COLO668 (cell line): ENCODE measurements around the gene RASGRF2.

Experiments
- DNase-seq: peaks from one replicate; lab custom pipeline; 2025; ENCODE audit not compliant: unreplicated experiment; lab: John Stamatoyannopoulos, UW

The RASGRF2 gene

DNA sequence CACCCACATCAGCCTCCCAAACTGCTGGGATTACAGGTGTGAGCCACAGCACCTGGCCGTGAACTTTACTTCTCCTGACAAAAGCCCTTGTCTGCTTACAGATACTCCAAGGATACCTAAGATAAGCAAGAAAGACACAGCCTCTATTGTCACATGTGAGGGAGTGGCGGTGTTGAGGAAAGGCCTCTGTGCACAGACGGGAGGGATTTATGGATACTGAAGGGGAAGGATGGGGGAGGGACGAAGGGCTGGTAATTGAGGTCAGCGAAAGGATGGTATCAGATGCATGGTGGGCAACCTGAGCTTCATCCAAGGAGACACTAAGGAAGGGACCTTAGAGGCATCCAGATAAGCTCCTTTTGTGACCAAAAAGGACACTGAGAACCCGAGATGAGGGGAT, 206.3 kb downstream of the RASGRF2 start:
- DNase-seq = no peak

DNA sequence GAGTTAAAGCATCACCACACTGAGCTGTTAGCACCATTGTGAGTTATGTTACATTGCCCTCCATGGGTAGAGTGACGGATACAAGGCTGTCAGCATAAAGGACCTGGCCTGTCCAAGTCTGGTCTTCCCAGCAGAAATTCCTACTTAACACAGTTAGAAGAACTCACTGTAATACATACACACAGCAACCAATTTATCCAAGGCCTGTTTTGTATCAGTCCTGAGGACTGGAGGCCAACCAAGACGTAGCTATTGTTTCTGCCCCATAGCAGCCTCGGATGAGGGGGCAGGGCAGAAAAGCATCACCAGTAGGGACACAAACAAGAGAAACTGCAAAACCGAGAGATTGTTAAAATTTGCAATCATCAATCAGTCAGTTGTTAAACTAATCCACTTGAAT, 206.9 kb downstream of the RASGRF2 start:
- no peak for DNase-seq

DNA sequence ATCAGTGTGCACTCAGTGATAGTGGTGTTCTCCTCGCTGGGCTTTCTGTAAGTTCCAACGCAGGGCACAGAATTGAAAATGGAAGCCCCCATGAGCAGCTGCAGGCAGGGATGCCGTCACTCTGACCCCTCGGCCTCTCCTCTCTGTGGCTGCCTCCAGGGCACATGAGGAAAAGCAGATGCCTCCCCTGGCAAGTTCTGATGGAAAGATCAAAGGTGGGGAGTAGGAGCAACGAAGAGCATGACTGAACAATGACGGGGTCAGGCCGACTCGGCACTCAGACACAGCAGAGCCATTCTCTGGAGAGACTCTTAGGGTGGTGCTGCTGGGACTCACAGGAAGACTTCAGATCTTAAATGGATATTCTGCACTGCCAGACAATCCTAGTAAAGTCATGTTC, 207.4 kb downstream of the RASGRF2 start:
- DNase-seq = no peak

DNA sequence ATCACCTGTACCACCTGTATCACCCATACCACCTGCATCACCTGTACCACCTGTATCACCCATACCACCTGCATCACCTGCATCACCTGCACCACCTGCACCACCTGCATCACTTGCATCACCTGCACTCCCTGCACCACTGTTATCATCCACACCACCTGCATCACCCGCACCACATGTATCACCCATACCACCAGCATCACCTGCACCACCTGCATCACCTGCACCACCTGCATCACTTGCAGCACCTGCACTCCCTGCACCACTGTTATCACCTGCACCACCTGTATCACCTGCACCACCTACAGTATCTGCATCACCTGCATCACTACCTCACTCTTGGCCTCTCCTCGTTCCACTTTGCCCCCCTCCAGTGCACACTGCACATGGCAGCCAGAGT, 209.8 kb downstream of the RASGRF2 start:
- no peak for DNase-seq

DNA sequence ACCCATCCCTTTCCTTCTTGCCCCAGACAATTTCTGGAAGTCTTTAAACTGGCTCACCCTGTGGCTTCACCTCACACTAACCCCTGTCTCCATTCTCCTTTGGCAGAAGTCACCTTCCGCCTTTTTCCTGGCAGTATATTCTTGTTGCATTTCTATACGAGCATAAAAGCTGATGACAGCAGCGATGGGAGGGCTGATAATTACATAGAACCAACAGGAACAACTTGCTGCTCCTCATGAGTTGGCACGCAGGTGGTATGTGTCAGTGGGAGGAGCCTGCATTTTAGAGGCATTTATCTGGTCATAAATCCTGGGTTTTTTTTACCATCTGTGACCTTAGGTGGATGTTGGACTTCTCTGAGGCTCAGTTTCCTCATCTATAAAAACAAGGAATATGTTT, 211.6 kb downstream of the RASGRF2 start:
- no peak for DNase-seq

DNA sequence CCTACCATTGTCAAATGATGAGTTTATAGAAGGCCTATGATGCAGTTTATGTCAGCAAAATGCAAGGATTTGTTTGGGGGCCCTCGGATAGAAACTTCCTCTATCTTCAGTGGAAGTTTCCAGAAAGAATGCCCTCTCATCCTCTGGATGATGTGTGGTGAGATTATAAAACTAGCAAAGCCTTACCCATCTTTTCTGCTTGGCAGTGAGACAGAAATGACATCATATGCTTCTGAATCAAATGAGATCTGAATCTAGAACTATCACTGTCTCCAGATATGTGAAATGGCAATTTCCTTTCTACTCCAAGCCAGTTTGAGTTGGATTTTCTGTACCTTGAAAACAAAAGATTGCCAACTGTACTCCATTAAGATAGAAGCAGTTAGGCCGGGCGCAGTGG, 212.5 kb downstream of the RASGRF2 start:
- no peak for DNase-seq

DNA sequence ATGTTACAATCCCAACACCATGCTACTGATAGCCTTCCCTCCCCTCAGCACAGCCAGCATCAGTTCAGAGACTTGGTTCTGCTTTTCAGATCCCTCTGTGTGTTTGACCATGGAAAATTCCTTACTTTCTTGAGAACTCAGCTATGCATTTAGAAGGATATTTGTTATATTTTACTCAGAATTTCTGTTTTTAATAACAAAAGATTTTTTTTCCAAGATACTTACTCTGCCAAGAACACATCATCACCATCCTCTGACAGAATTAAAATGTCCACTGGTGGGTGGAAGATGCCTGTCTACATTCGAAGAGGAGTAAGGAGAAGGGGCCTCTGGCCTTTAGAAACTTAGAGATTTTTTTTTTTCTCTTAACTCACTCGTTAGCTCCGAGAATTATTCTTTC, 216.9 kb downstream of the RASGRF2 start:
- DNase-seq = no peak

DNA sequence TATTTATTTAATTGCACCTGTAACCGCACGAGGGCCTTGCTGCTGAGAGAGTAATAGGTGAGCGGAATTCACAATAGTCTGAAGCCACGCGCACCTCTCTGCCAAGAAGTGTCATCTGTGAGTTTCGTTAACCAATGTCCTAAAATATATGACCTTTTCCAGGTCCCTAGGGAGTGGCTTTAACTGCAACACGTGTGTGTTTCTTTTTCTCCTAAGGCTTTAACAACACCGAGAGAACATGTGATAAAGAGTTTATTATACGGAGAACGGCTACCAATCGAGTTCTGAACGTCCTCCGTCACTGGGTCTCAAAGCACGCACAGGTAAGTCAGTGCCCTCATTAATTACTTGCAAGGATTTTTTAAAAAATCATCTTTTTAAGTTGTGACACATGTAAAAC, 219.8 kb downstream of the RASGRF2 start:
- DNase-seq = no peak

DNA sequence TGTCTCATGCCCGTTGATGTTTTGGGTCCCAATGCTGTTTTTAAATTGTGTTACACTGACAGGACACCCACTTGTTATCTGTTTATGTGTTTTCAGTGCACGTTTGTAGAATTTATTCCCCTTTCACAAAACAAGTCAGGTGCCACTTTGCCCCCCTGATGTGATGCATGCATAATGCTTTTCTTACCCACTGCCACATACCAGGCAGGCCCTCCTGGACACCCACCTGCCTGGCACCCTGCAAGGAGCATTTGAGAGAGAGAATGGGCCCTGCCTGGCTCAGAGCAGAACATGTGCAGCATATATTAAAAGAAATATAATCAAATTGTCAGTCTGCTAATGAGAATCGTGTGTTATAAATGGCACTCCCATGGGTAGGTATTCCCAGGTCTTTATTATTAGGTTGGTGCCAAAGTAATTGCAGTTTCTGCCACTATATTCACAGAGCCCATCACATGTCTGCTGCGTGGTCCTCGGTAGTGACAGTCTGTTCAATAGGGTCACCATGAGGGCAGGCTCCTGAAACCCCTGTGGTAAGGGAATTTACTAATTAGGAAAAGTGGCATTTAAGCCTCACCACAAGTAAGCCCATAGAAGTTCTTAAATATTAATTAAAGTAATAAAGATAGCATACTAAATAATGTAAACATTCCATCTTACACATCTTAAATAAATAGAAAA, 220.8 kb downstream of the RASGRF2 start:
- no peak for DNase-seq

DNA sequence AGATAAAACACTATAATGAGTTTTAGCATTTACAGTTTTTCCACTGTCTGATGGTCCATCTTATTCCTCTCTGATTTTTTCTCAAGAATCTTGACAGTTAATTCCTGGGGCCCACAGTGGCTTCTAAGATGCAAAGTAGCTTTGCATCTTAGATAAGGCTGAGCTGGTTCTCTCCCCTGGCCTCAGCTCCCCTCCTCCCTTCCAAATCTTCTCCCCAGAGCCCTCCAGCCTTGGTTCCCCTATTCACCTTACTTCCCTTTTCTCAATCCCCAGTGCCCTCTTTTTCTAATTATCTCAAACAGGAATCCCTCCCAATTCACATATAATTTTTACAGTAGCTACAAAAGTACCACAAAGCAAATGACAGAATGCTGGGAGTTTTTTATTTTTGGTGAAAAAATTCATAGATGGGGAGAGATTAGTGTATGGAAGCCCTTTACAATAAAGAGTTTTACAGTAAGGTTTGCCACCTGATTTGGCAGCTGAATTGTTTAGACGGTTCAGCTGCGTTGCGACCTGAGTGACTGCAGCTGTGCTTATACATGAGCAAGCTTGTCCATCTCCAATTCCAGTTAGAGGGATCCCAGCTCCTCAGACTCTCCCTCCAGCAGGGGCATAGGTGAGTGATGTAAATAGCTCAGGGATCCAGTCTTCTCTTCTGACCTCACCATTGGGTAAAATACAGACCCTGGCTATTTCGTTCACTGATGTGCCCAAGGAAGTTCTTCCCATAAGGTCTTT, 221.6 kb downstream of the RASGRF2 start:
- DNase-seq = no peak

DNA sequence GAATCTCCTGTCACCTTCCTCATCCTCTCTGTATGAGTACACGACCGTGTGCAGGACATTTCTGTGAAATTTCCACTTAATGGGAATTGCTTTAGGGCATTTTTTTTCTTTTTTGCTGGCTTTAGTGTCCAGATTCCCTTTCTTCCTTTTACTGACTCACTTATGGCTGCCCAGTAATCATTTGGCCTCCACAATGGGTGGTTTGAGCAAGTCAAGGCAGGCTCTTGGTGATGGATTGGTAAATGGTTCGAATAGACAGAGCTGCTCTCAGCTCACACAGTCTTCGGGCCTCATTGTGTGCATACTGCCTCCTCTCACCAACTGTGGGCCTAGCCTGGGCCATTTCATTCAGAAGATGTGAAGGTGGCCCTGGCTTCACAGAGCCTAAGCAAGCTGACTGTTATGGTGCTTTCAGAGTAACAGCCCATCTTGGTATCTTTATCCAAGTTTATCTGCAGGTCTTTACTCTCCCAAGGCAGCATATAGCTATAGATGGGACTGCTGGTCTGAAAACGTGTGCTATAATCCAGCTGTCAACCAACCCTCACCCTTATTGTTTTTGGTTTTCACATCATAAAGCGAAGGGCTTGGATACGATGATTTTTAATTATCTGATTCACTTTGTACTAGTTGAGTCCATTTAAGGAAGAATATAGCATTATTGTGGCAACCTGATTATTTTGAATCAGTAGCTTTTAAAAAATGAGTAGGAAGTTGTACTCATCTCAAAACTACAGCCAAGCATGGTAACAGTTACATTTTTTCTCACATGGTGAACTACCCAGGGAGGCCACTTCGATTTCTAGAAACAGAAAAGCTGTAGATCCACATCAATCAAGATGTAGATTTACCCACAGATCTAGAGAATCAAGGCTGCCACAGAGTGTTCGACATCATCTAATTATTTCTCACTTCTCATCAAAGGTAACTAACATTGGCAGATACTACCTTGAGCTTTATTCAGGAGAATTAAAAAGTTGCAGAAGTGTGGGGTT, 222.5 kb downstream of the RASGRF2 start:
- no peak for DNase-seq

DNA sequence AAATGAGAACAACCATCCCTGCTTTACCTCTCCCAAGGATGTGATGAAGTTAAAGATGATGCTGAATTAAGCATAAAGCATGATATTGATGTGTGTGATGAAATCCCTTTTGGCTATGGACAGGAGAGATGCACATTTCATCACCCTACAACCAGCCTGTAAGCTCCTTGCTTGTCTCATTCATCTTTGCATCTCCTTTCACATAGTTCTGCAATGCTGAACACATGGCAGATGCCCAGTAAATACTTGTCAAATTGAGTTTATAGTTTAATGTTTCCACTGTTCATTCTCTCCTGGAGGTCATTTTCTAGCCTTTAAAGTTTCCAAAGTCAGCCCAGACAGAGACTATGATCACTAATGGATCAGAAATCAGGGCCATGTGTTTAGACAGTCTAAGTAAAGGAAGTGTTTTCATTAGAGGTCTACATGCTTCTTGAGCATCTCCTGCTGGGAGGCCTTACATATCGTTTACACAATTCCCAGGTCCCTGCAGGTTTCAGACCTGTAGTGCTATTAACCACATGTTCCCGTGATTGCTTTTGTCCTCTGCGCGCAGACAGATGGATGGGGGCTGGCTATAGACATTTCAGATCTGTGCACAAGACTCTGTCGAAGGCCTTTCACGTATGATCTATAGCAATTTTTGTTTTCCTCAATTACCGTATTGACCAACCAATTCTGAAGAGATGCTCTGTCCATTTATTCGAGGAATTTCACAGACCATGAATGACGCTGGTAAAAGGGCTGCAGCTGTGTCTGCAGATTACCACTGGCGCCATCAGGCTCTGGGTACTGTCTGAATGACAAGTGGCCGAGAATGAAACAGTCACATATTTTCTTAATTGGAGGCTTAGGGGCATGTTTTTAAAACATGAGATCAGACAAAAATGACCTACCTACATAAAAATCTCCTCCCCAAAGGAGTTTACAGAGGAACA, 223.9 kb downstream of the RASGRF2 start:
- DNase-seq = no peak

DNA sequence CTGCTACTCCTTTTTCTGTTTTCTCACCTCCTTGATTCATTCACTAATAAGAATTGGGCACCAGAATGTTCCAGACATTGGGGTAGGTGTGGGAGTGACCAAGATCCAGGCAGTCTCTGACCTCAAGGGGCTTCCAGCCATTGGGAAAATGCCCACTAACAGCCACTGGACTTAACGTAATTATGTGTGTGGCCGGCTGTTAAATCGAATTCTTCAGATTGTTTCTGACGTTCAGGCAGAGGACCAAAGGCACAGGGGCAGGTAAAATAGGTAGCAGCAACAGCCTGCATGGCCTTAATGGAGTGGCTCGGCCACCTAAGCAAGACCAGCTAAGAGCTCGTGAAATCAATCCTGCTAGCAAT, 224.6 kb downstream of the RASGRF2 start:
- no peak for DNase-seq

DNA sequence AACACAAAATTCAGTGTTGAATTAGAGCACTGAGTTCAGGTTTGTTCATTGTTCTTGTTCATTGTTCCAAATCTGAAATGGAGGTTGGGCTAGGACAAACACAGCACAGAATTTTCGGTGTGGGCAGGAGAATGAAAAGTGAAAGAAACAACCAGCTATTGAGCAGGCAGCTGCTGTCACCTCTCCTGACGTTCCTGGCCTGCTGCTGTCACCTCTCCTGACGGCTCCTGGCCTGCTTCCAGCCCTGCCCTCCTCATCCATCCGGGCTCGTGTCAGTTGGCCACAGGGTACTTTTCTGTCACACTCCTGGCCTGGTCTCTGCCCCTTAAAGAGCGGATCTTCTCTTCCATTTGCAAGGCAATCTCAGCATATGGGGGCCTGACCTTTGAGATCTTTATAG, 227.7 kb downstream of the RASGRF2 start:
- peak; percentile 54 for DNase-seq

DNA sequence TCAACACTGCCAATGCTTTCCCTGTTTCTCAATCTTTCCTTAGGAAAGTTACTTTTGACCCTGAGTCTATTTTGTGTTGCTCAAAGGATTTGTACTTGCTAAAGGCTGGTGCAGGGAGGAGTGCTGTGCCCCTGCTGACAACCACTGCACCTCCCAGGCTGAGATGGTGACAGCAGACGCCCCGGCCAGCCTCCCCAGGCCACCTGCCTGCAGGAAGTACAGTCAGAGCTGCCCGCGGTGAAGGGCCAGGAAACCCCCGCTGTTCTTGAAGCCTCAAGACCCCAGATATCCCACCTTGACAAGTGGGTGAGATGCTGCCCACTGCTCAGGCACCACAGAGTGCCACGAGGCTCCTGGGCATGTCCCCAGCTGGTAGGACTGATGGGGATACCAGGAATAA, 228.8 kb downstream of the RASGRF2 start:
- no peak for DNase-seq

DNA sequence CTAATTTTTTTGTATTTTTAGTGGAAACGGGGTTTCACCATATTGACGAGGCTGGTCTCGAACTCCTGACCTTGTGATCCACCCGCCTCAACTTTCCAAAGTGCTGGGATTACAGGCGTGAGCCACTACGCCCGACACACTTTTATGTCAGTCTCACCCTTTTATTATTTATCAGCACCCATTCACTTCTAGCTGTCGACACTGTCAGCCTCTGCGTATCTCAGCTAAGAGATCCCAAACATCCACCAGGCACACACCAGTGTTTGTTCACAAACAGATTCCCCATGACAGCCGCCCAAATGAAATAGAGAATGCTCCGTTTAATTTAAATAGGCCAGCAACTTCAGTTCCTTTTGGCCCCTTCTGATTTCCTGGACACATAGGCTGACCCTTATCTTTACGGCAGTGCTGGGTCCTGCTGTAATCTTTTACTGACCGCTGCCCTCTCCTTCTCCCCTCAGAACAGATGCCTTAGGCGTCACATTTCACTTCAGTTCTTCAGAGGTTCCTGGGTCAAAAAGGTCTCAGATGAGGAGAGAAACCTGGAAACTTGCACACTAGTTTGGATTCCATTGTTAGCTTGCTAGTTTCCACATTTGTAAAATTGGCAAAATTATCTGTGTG, 229.8 kb downstream of the RASGRF2 start:
- DNase-seq = no peak

DNA sequence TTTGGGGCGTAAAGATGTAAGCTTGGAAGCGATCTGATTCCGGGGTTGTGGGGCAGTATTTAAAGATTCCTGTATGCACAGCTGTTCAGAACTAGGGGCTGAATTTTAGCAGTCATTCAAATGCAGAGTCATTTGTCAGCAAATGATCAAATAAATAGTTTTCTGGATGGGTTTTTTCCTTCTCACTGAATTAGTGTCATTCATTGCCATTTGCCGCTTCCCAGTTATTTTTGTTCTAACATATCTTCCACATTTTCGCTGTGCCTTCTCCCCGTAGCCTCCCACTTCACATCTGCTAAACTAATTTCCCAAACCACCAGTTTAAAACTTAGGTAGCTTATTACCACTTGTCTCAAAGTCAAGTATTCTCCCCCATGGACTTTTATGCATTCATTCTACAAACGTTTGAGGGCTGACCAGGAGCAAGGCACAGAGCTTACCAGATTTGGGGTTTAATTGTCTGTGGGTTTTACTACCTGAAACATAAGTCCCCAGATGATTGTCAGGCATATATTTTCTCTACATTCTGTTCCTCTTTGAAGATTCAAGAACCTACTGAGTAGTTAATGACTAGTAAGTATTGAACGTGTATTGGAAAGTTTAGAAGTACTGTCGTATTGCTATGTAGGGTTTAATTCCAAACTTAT, 231.7 kb downstream of the RASGRF2 start:
- no peak for DNase-seq

DNA sequence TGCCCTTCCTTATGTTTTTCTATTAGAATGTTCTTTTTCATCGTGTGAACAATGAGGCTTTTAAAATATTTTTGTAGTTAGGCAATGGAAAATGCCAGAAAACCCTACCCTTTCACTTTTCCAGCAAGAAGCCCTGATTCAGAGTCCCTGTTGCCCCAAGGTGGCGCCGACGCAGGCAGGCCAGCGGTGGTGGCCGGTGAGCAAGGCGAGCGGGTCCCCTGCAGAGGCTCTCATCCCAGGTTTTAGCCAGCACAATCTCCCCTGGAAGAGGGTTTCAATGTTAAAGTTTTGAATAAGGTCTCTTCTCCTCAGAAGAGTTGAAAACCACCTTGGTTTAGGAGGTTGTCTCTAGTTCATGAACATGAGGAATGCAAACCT, 232.2 kb downstream of the RASGRF2 start:
- no peak for DNase-seq

DNA sequence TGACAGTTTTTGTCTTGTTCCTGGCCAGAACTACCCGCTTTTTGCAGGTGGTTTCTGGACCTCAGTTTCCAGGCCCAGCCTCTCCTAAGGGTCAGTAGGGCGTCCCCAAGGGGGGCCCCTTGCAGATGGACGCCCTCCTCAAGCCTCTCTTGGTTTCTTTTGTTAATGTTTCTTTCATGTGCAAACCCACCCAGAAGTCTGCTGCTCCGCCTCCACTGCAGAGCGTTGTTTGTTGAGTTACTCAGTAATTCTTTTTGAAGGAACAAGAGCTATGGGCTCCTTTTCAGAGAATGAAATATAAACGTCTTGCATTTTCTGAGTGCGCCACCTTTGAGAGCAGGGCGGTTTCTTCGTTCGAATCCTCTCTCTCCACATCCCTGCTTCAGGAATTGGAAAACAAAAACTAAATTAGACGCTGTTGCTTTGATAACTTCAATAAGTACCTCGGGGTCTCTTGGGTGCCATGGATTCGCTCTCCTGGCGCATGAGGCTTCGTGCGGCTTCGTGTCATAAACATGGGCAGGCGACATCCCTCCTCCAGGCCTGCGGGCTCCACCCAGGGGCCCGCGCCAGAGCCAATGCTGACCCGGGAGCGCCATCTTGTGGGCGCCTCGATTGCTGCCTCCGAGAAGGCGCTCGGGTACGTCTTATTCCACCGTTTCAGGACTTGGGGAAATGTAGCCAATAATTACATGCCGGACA, 234.6 kb downstream of the RASGRF2 start:
- DNase-seq = peak; percentile 68
